Measurements from ENCODE around the gene NPR2.

NPR2 gene

DNA sequence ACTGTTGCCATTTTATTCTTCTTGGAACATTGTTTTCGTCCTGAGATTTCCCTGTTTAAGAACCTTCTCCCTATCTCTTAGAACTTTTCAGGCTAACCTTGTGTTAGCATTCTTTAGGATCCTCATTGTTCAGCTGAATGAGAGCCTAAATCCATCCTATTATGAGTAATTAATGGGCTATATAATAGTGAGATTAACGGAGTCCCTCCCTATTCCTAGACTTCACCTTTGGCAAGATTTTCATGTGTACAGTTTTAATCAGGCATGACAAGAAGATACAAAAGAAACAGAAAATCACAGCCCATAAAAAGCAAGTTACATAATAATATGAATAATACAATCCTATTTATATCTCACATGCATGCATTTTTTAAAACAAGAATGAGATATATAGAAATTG is 28.2 kb upstream of the NPR2 start:
- POLR2A ChIA-PET, result no interaction called here

DNA sequence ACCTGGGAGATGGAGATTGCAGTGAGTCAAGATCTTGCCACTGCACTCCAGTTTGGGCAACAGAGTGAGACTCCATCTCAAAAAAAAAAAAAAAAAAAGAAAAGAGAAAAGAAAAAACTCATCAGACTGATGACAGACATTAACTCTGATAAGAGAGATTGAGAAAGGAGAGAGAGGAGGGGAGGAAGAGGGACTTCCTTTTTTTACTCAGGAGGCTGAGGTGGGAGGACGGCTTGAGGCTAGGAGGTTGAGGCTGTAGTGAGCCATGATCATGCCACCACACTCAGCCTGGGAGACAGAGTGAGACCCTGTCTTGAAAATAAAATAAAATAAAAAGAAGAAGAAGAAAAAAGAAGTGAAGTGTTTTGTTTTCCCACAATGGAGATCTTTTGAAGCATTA is 27.6 kb upstream of the NPR2 start:
- ChIA-PET CTCF (no interaction called here), POLR2A (no interaction called here)
- TF ChIP-seq ARNT (IDR thresholded peaks at IDR 0.05) (no peak), ZNF384 (IDR thresholded peaks at IDR 0.05) (no peak), SP1 (IDR thresholded peaks at IDR 0.05) (no peak), CTBP1 (IDR thresholded peaks at IDR 0.05; ENCODE audit: borderline replicate concordance) (no peak), LEF1 (IDR thresholded peaks at IDR 0.05; ENCODE audit: borderline replicate concordance) (no peak), HDGF (IDR thresholded peaks at IDR 0.05; ENCODE audit: borderline replicate concordance) (no peak), BHLHE40 (IDR thresholded peaks at IDR 0.05; ENCODE audit: borderline replicate concordance) (no peak), FOXA1 (IDR thresholded peaks at IDR 0.05) (no peak)
- TF ChIP-seq, protein P1, sequence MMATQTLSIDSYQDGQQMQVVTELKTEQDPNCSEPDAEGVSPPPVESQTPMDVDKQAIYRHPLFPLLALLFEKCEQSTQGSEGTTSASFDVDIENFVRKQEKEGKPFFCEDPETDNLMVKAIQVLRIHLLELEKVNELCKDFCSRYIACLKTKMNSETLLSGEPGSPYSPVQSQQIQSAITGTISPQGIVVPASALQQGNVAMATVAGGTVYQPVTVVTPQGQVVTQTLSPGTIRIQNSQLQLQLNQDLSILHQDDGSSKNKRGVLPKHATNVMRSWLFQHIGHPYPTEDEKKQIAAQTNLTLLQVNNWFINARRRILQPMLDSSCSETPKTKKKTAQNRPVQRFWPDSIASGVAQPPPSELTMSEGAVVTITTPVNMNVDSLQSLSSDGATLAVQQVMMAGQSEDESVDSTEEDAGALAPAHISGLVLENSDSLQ (IDR thresholded peaks at IDR 0.05), result no peak
- DNase-seq (ENCODE audit: extremely low spot score), result no peak

More for the DNA sequence above, 28.2 kb upstream of the NPR2 start:
- no peak for DNase-seq (ENCODE audit: extremely low spot score)
- TF ChIP-seq ARNT (IDR thresholded peaks at IDR 0.05) (no peak), BHLHE40 (IDR thresholded peaks at IDR 0.05; ENCODE audit: borderline replicate concordance) (no peak), HDGF (IDR thresholded peaks at IDR 0.05; ENCODE audit: borderline replicate concordance) (no peak), L3MBTL2 (conservative IDR thresholded peaks at IDR 0.05) (no peak), SP1 (IDR thresholded peaks at IDR 0.05) (no peak), FOXM1 (IDR thresholded peaks at IDR 0.05; ENCODE audit: borderline replicate concordance) (no peak), ELF4 (IDR thresholded peaks at IDR 0.05) (no peak), NFRKB (IDR thresholded peaks at IDR 0.05) (no peak), LEF1 (IDR thresholded peaks at IDR 0.05; ENCODE audit: borderline replicate concordance) (no peak)
- CTCF ChIA-PET, result interaction anchor here (0.7 kb wide), 1 partner anchor 71 kb away, joined by 7 read pairs; no protein-coding TSS in a partner anchor

DNA sequence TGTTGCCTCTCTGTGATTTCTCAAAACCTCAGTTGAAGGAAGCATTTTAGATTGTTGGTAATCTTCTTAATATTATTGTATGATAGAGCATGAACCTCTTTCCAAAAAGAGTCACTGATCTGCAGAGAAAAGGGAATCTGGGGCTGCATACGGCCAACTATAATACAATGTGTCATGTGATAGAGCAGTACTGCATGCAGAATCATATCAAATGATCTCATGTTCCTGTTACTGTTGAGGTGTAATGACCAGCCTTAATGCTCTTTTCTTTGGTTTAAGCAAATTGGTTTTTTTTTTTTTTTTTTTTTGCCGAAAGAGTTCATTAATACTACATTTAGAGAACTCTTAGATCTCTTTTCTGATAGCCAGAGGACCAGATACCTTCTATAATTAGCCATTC is 24.4 kb upstream of the NPR2 start:
- no peak for DNase-seq (ENCODE audit: extremely low spot score)
- ChIA-PET CTCF (no interaction called here), POLR2A (no interaction called here)

DNA sequence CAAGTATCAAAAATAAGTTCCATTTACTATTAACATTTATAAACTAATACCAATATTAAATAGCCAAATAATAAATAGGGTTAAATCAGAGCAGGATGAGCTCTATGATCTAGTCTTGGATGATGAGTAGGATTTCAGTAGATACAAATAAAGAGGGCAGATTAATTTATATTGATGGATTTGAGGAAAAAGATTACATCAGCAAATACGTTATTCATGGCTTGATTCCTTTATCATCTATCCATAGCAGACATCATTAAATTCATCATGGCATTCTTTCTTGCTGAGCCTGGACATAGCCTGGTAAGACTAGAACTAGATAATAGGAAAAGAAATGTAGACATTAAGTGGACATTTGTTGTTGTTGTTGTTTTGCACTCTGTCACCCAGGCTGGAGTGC is 23.9 kb upstream of the NPR2 start:
- POLR2A ChIA-PET, result no interaction called here
- TF ChIP-seq ELF4 (IDR thresholded peaks at IDR 0.05) (no peak), TARDBP (IDR thresholded peaks at IDR 0.05) (no peak), L3MBTL2 (conservative IDR thresholded peaks at IDR 0.05) (no peak), BHLHE40 (IDR thresholded peaks at IDR 0.05; ENCODE audit: borderline replicate concordance) (no peak), ZNF384 (IDR thresholded peaks at IDR 0.05) (no peak), NFRKB (IDR thresholded peaks at IDR 0.05) (no peak), LEF1 (IDR thresholded peaks at IDR 0.05; ENCODE audit: borderline replicate concordance) (no peak), SUZ12 (IDR thresholded peaks at IDR 0.05) (no peak)

More for the DNA sequence above, 24.4 kb upstream of the NPR2 start:
- TF ChIP-seq L3MBTL2 (conservative IDR thresholded peaks at IDR 0.05), result no peak
- no peak for TF ChIP-seq SP1 (IDR thresholded peaks at IDR 0.05)
- no peak for TF ChIP-seq ELF4 (IDR thresholded peaks at IDR 0.05)
- no peak for TF ChIP-seq CTBP1 (IDR thresholded peaks at IDR 0.05; ENCODE audit: borderline replicate concordance)
- no peak for TF ChIP-seq SUZ12 (IDR thresholded peaks at IDR 0.05)
- no peak for TF ChIP-seq TARDBP (IDR thresholded peaks at IDR 0.05)

DNA sequence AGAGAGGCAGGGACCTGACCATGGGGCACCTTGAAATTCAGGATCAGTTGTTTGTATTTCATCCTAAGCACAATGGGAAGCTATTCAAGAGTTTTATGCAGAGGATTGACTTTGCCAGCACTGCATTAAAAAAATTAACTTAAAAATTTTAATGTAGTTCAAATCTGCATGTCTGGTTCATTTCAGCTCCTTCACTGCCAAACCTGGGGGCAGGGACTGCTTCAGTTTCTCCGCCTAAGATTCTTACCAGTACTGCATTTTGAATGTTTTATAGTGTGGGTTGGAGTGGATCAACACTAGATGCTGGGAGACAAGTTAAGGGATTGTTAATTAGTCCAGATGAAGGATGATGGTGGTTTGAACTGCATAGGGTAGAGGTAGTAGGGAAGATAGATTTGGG is 21.6 kb upstream of the NPR2 start:
- no peak for TF ChIP-seq ELF4 (IDR thresholded peaks at IDR 0.05)
- DNase-seq (ENCODE audit: extremely low spot score), result no peak
- ChIA-PET POLR2A (no interaction called here), CTCF (no interaction called here)

More for the DNA sequence above, 23.9 kb upstream of the NPR2 start:
- no peak for DNase-seq (ENCODE audit: extremely low spot score)
- CTCF ChIA-PET, result no interaction called here

DNA sequence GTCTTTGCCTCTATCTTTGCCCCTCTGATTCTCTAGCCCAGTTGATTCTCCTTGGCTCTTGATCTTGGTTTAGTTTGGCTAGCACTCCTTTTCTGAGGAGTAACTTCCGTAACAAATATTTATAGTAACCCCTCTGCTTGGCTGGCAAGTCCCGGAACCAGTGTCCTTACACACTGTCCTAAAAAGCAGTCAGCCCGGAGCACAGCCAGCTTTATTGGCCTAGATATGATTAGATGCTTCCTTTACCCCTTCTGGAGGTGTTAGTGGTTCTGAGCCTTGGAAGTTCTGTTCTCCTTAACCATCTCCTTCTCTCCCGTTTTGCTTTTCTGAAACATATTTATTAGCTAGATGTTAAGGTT is 20.3 kb upstream of the NPR2 start:
- ChIA-PET CTCF (interaction anchor here (1.4 kb wide), 1 partner anchor 74 kb away, joined by 3 read pairs; no protein-coding TSS in a partner anchor), POLR2A (no interaction called here)
- TF ChIP-seq SUZ12 (IDR thresholded peaks at IDR 0.05), result no peak
- no peak for TF ChIP-seq ARNT (IDR thresholded peaks at IDR 0.05)
- no peak for TF ChIP-seq NFRKB (IDR thresholded peaks at IDR 0.05)
- TF ChIP-seq L3MBTL2 (conservative IDR thresholded peaks at IDR 0.05), result no peak
- TF ChIP-seq FOXK2 (IDR thresholded peaks at IDR 0.05), result no peak
- TF ChIP-seq ZNF384 (IDR thresholded peaks at IDR 0.05), result no peak
- no peak for TF ChIP-seq LEF1 (IDR thresholded peaks at IDR 0.05; ENCODE audit: borderline replicate concordance)
- TF ChIP-seq HDGF (IDR thresholded peaks at IDR 0.05; ENCODE audit: borderline replicate concordance), result no peak
- no peak for TF ChIP-seq ELF4 (IDR thresholded peaks at IDR 0.05)
- TF ChIP-seq FOXA1 (IDR thresholded peaks at IDR 0.05), result no peak
- no peak for TF ChIP-seq FOXM1 (IDR thresholded peaks at IDR 0.05; ENCODE audit: borderline replicate concordance)
- TF ChIP-seq, protein P1 (IDR thresholded peaks at IDR 0.05), result no peak
- TF ChIP-seq TARDBP (IDR thresholded peaks at IDR 0.05), result no peak
- no peak for DNase-seq (ENCODE audit: extremely low spot score)

DNA sequence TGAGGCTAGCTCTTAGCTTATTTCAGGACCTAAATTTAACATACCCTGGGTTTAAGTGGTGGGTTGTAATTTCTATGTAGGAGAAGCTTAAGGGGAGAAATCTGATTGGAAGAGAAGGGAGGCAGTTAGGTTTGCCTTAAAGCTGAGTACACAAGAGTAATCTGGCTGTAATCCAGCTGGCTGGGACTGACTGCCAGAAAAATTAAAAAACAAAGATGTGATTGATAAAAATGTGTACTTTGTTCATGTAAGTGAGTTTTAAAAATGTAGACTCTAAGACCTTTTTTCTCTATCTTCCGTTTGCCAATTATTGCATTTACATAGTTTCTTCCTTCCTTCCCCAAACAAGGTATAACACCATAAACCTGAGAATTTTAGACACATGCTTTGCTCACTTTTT is 19.9 kb upstream of the NPR2 start:
- ChIA-PET CTCF (interaction anchor here (1.4 kb wide), 1 partner anchor 75 kb away, joined by 3 read pairs; no protein-coding TSS in a partner anchor), POLR2A (no interaction called here)
- no peak for DNase-seq (ENCODE audit: extremely low spot score)
- TF ChIP-seq SP1 (IDR thresholded peaks at IDR 0.05) (no peak), FOXA1 (IDR thresholded peaks at IDR 0.05) (no peak), FOXK2 (IDR thresholded peaks at IDR 0.05) (no peak), ELF4 (IDR thresholded peaks at IDR 0.05) (no peak), NFRKB (IDR thresholded peaks at IDR 0.05) (no peak), SUZ12 (IDR thresholded peaks at IDR 0.05) (no peak), CTBP1 (IDR thresholded peaks at IDR 0.05; ENCODE audit: borderline replicate concordance) (no peak), L3MBTL2 (conservative IDR thresholded peaks at IDR 0.05) (no peak), ARNT (IDR thresholded peaks at IDR 0.05) (no peak), LEF1 (IDR thresholded peaks at IDR 0.05; ENCODE audit: borderline replicate concordance) (no peak), BHLHE40 (IDR thresholded peaks at IDR 0.05; ENCODE audit: borderline replicate concordance) (no peak), HDGF (IDR thresholded peaks at IDR 0.05; ENCODE audit: borderline replicate concordance) (no peak), ZNF384 (IDR thresholded peaks at IDR 0.05) (no peak), FOXM1 (IDR thresholded peaks at IDR 0.05; ENCODE audit: borderline replicate concordance) (no peak), TARDBP (IDR thresholded peaks at IDR 0.05) (no peak)
- TF ChIP-seq, protein P1 (IDR thresholded peaks at IDR 0.05), result no peak
